GM10248 (cell line): Measurements from ENCODE around the gene RBM19.

Experiments used
- CTCF ChIA-PET: fragments of 300-600 bp; sonication (Branson Sonifier 250); formaldehyde crosslinking; extraction: SDS; loops from one replicate; lab custom pipeline; 2021; ENCODE audit warnings: antibody characterized with exemption; lab: Yijun Ruan, JAX
- POLR2A ChIA-PET: fragments of 350-650 bp; sonication (Branson Sonifier 250); formaldehyde crosslinking; extraction: SDS; loops from one replicate; lab custom pipeline; 2020; ENCODE audit warnings: antibody characterized with exemption; lab: Yijun Ruan, JAX
- DNase-seq: peaks from one replicate; pipeline ENCODE4 v3.0.0; 2012; ENCODE audit errors: extremely low spot score
- CTCF ChIP-seq: IDR thresholded peaks from 2 replicates; pipeline ENCODE4 v1.5.1; 2012; ENCODE audit warnings: mild to moderate bottlenecking, low read depth; ENCODE audit errors: extremely low read depth, missing control alignments, control extremely low read depth

RBM19 gene

GRCh38 chr12:113934946-113935345, 31.2 kb downstream of the RBM19 start:
- TF ChIP-seq CTCF = no peak
- DNase-seq = no peak
- CTCF ChIA-PET = no interaction called here
- POLR2A ChIA-PET = no interaction called here

GRCh38 chr12:113934060-113934814, 31.9 kb downstream of the RBM19 start:
- no peak for TF ChIP-seq CTCF
- POLR2A ChIA-PET = no interaction called here
- DNase-seq = no peak
- CTCF ChIA-PET = no interaction called here

- POLR2A ChIA-PET = no interaction called here
- no peak for DNase-seq
- CTCF ChIA-PET = no interaction called here
- no peak for TF ChIP-seq CTCF
Measured at GRCh38 chr12:113933201-113933786, 32.8 kb downstream of the RBM19 start.

GRCh38 chr12:113932381-113933196, 33.5 kb downstream of the RBM19 start:
- ChIA-PET CTCF (no interaction called here), POLR2A (no interaction called here)
- DNase-seq = no peak
- no peak for TF ChIP-seq CTCF

GRCh38 chr12:113931517-113931916, 34.6 kb downstream of the RBM19 start:
- TF ChIP-seq CTCF = no peak
- CTCF ChIA-PET = interaction anchor here (0.8 to 1.9 kb wide), 2 partner anchors 9 to 14 kb away, joined by 3 to 5 read pairs; no protein-coding TSS in a partner anchor
- POLR2A ChIA-PET = no interaction called here
- no peak for DNase-seq

GRCh38 chr12:113930249-113930648, 35.9 kb downstream of the RBM19 start:
- CTCF ChIA-PET = interaction anchor here (1.0 to 2.0 kb wide), 4 partner anchors 10 to 18 kb away, joined by 3 to 5 read pairs (median 4); no protein-coding TSS in a partner anchor
- TF ChIP-seq CTCF = no peak

More at GRCh38 chr12:113930249-113930648, 35.9 kb downstream of the RBM19 start:
- no peak for DNase-seq
- POLR2A ChIA-PET = no interaction called here
